A204.1 (cell line): ENCODE results near the gene STK25.
"Not testable (repeated sequence)": the region's sequence is repeated elsewhere in the genome, so short reads cannot be mapped to it uniquely, and the experiment has no call there.

Source experiments
- FAIRE-seq: peaks from 2 replicates; lab custom pipeline; 2012; peaks lifted over from hg19 to GRCh38; lab: Jason Lieb, UNC

Gene STK25

GRCh38 chr2:241507430-241508239 lies 749 bp downstream of the STK25 start:
- FAIRE-seq: no peak

- FAIRE-seq: no peak
Measured at GRCh38 chr2:241506793-241507429, 1.5 kb downstream of the STK25 start.

- not testable (repeated sequence) for FAIRE-seq
Measured at GRCh38 chr2:241506317-241506716, 2.1 kb downstream of the STK25 start.

- FAIRE-seq: no peak
Measured at GRCh38 chr2:241505781-241506201, 2.6 kb downstream of the STK25 start.

- FAIRE-seq: no peak
Measured at GRCh38 chr2:241505086-241505780, 3.2 kb downstream of the STK25 start.

GRCh38 chr2:241503776-241504392 lies 4.5 kb downstream of the STK25 start:
- FAIRE-seq: no peak

GRCh38 chr2:241502281-241502680 lies 6.1 kb downstream of the STK25 start:
- FAIRE-seq: no peak

- FAIRE-seq: no peak
Measured at GRCh38 chr2:241501551-241501950, 6.8 kb downstream of the STK25 start.

GRCh38 chr2:241501099-241501541 lies 7.3 kb downstream of the STK25 start:
- FAIRE-seq: no peak

- no peak for FAIRE-seq
Measured at GRCh38 chr2:241500431-241500975, 7.9 kb downstream of the STK25 start.

- FAIRE-seq: no peak
Measured at GRCh38 chr2:241500016-241500415, 8.4 kb downstream of the STK25 start.

- FAIRE-seq: no peak
Measured at GRCh38 chr2:241499146-241499965, 9.0 kb downstream of the STK25 start.

- FAIRE-seq: no peak
Measured at GRCh38 chr2:241498115-241499070, 10.0 kb downstream of the STK25 start.

- no peak for FAIRE-seq
Measured at GRCh38 chr2:241496904-241497877, 11.2 kb downstream of the STK25 start.

GRCh38 chr2:241496003-241496707 lies 12.2 kb downstream of the STK25 start:
- FAIRE-seq: no peak

GRCh38 chr2:241495172-241496002 lies 13.0 kb downstream of the STK25 start:
- no peak for FAIRE-seq

- FAIRE-seq: no peak
Measured at GRCh38 chr2:241494311-241494908, 14.0 kb downstream of the STK25 start.
